Measurements from ENCODE around the gene HHAT.

The HHAT gene

GRCh38 chr1:210475806-210476205 lies 147.1 kb downstream of the HHAT start:
- TF ChIP-seq EZH2phosphoT487 (IDR thresholded peaks at IDR 0.05; ENCODE audit: low read length) (no peak), CTCF (IDR thresholded peaks at IDR 0.05; ENCODE audit: low read length) (no peak), EZH2 (optimal IDR thresholded peaks at IDR 0.05; ENCODE audit: low read depth, low read length) (no peak)
- H3K9me2 ChIP-seq (replicated peaks; ENCODE audit: insufficient read depth, low read length): no peaks in the 10 kb centered on the region

DNA sequence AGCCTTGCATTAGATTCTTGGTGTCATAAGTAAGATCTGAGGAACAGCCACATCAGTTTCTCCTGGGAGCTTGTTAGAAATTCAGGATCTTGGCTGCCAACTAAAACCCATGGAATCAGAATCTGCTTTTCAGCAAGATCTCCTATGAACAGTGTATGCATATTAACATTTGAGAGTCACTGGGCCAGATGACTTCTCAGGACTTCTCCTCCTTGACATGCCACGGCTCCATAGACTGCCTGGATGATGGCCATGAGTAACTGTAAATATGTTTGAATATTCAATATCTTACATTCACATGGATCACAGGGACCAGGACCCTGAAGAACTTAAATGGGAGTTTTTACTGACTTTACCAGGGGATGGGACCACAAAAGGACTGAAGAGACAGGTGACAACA lies 148.0 kb downstream of the HHAT start:
- TF ChIP-seq EZH2 (optimal IDR thresholded peaks at IDR 0.05; ENCODE audit: low read depth, low read length) (no peak), CTCF (IDR thresholded peaks at IDR 0.05; ENCODE audit: low read length) (no peak), EZH2phosphoT487 (IDR thresholded peaks at IDR 0.05; ENCODE audit: low read length) (no peak)
- Histone ChIP-seq H3K27ac (ENCODE audit: low read length) (no peak overlapping the region), H3K9ac (ENCODE audit: low read length) (no peak overlapping the region), H4K20me1 (ENCODE audit: insufficient read depth, low read length) (no peaks in the 10 kb centered on the region), H3K4me1 (ENCODE audit: low read length) (no peaks in the 10 kb centered on the region), H3K4me3 (ENCODE audit: low read length) (no peak overlapping the region), H3K36me3 (replicated peaks; ENCODE audit: insufficient read depth, low read length) (no peaks in the 10 kb centered on the region), H3K9me2 (replicated peaks; ENCODE audit: insufficient read depth, low read length) (no peaks in the 10 kb centered on the region), H3K27me3 (replicated peaks; ENCODE audit: insufficient read depth, low read length) (no peaks in the 10 kb centered on the region), H3K4me2 (ENCODE audit: low read depth, low read length) (no peak overlapping the region), H2AFZ (ENCODE audit: low read length) (no peak overlapping the region), H3K79me2 (ENCODE audit: low read length) (no peaks in the 10 kb centered on the region), H3F3A (ENCODE audit: insufficient read depth, low read length) (no peaks in the 10 kb centered on the region), H3K9me3 (replicated peaks; ENCODE audit: insufficient read depth, low read length) (no peaks in the 10 kb centered on the region)
- DNase-seq: no peak

More at GRCh38 chr1:210475806-210476205, 147.1 kb downstream of the HHAT start:
- no peak overlapping the region for H3K4me3 ChIP-seq (ENCODE audit: low read length)
- H3K79me2 ChIP-seq (ENCODE audit: low read length): no peaks in the 10 kb centered on the region
- H3K27ac ChIP-seq (ENCODE audit: low read length): no peak overlapping the region
- no peaks in the 10 kb centered on the region for H3K9me3 ChIP-seq (replicated peaks; ENCODE audit: insufficient read depth, low read length)
- no peak overlapping the region for H3K9ac ChIP-seq (ENCODE audit: low read length)
- no peaks in the 10 kb centered on the region for H4K20me1 ChIP-seq (ENCODE audit: insufficient read depth, low read length)
- no peak for DNase-seq
- no peak overlapping the region for H3K4me2 ChIP-seq (ENCODE audit: low read depth, low read length)
- no peaks in the 10 kb centered on the region for H3K36me3 ChIP-seq (replicated peaks; ENCODE audit: insufficient read depth, low read length)
- no peaks in the 10 kb centered on the region for H3K27me3 ChIP-seq (replicated peaks; ENCODE audit: insufficient read depth, low read length)
- no peaks in the 10 kb centered on the region for H3F3A ChIP-seq (ENCODE audit: insufficient read depth, low read length)
- no peak overlapping the region for H2AFZ ChIP-seq (ENCODE audit: low read length)
- no peaks in the 10 kb centered on the region for H3K4me1 ChIP-seq (ENCODE audit: low read length)

DNA sequence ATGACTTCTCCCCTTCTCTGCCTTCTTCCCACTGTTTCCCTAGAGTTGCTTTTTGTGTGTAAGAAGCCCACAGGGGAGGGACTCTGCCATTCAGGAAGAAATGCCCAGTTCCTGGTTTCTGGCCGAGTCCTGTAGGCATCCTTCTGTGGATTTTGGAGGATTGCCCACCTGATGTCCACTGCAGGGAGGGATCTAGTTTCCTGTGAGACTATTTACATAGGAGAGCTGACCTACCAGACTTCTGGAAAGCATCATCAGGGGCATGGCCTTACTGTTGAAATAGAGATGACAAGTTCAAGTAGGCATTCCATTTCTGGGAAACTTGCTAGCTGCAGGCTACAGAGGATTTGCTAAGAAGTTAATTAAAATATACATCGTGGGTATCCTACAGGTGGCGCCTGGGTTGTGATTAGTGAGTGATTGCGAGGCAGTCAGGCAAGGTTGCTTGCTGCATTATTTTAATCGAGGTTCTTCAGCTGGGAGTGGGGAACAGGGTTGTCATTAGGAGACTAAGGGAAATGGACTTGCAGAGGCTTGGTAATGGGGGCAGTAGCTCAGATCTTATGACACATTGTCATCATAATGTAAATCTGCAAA lies 148.7 kb downstream of the HHAT start:
- Histone ChIP-seq H4K20me1 (ENCODE audit: insufficient read depth, low read length) (no peaks in the 10 kb centered on the region), H2AFZ (ENCODE audit: low read length) (no peak overlapping the region), H3K79me2 (ENCODE audit: low read length) (no peaks in the 10 kb centered on the region), H3K4me2 (ENCODE audit: low read depth, low read length) (no peak overlapping the region), H3F3A (ENCODE audit: insufficient read depth, low read length) (no peaks in the 10 kb centered on the region), H3K4me1 (ENCODE audit: low read length) (no peaks in the 10 kb centered on the region), H3K27ac (ENCODE audit: low read length) (no peak overlapping the region), H3K9ac (ENCODE audit: low read length) (no peak overlapping the region), H3K4me3 (ENCODE audit: low read length) (no peak overlapping the region), H3K9me2 (replicated peaks; ENCODE audit: insufficient read depth, low read length) (no peaks in the 10 kb centered on the region), H3K36me3 (replicated peaks; ENCODE audit: insufficient read depth, low read length) (no peaks in the 10 kb centered on the region), H3K27me3 (replicated peaks; ENCODE audit: insufficient read depth, low read length) (no peaks in the 10 kb centered on the region), H3K9me3 (replicated peaks; ENCODE audit: insufficient read depth, low read length) (no peaks in the 10 kb centered on the region)
- no peak for TF ChIP-seq CTCF (IDR thresholded peaks at IDR 0.05; ENCODE audit: low read length)
- TF ChIP-seq EZH2phosphoT487 (IDR thresholded peaks at IDR 0.05; ENCODE audit: low read length): no peak
- TF ChIP-seq EZH2 (optimal IDR thresholded peaks at IDR 0.05; ENCODE audit: low read depth, low read length): no peak
- DNase-seq: no peak

Measured in MM.1S (cell line).